B cell (primary cell): ENCODE results near the gene ABCA1. TPM values are rescaled to one million over a fixed set of nuclear protein-coding genes. Genes with fewer than 3 reads are reported as not detected.

Experiments
- ATAC-seq: fragments of 200-7000 bp; cut with Tn5 transposase; one replicate; pipeline ENCODE4 v1.10.0; 2021; ENCODE audit warnings: low read depth, mild to moderate bottlenecking, moderate number of reproducible peaks, moderate library complexity
- CTCF ChIA-PET: fragments of 350-600 bp; sonication (Branson Sonifier 250); formaldehyde crosslinking; loops from one replicate; lab custom pipeline; 2021; ENCODE audit warnings: antibody characterized with exemption, inconsistent platforms; lab: Charles Lee
- POLR2A ChIA-PET: fragments of 350-600 bp; sonication (Branson Sonifier 250); formaldehyde crosslinking; loops from one replicate; lab custom pipeline; 2021; ENCODE audit warnings: antibody characterized with exemption; lab: Charles Lee
- DNase-seq: peaks from one replicate; pipeline ENCODE4 v3.0.0; 2013
- H2AFZ ChIP-seq: 2 replicates; pipeline ENCODE4 v1.6.1; 2012; ENCODE audit warnings: mild to moderate bottlenecking, low read depth, low read length; ENCODE audit not compliant: insufficient read depth, poor library complexity, severe bottlenecking
- H3K27ac ChIP-seq, 2 donors: 1 replicate in 1 of 2; 2 replicates in 1 of 2; pipeline ENCODE4 v1.5.1; 2012 to 2013; ENCODE audit warnings: low read length in 2 of 2, mild to moderate bottlenecking in 2 of 2, moderate library complexity in 1 of 2
- H3K27me3 ChIP-seq, 4 experiments: fragments of 200-600 bp in 1 of 4; sonication (generic) in 1 of 4; replicated peaks in 1 of 4; 1 replicate in 2 of 4; 2 replicates in 2 of 4; pipeline versions ENCODE4 v1.6.1 to v1.7.0; 2013 to 2016; ENCODE audit warnings: low read length in 3 of 4, mild to moderate bottlenecking in 2 of 4, mixed read lengths in 1 of 4, moderate library complexity in 1 of 4; ENCODE audit not compliant: insufficient read depth in 4 of 4, control insufficient read depth in 3 of 4; ENCODE audit errors: control extremely low read depth in 1 of 4
- H3K36me3 ChIP-seq, 2 experiments: replicated peaks in 1 of 2; 1 replicate in 1 of 2; 2 replicates in 1 of 2; pipeline versions ENCODE4 v1.6.1 to v1.7.1; 2013; ENCODE audit warnings: low read length in 1 of 2; ENCODE audit not compliant: insufficient read depth in 2 of 2, control insufficient read depth in 1 of 2; ENCODE audit errors: control extremely low read depth in 1 of 2, extremely low read depth in 1 of 2
- H3K4me1 ChIP-seq, 2 donors: fragments of 200-600 bp in 1 of 2; sonication (generic) in 1 of 2; 1 replicate in 1 of 2; 2 replicates in 1 of 2; pipeline versions ENCODE4 v1.5.1 to v1.6.1; 2013 to 2017; ENCODE audit warnings: low read length in 2 of 2; ENCODE audit not compliant: control insufficient read depth in 2 of 2, insufficient read depth in 2 of 2
- H3K4me2 ChIP-seq: replicated peaks from 2 replicates; pipeline ENCODE3; 2012; ENCODE audit warnings: mild to moderate bottlenecking, low read depth, low read length; ENCODE audit not compliant: poor library complexity, severe bottlenecking
- H3K4me3 ChIP-seq, 5 experiments: fragments of 200-600 bp in 1 of 5; sonication (generic) in 1 of 5; 1 replicate in 3 of 5; 2 replicates in 2 of 5; pipeline versions ENCODE4 v1.5.1 to v1.7.0; 2011 to 2016; ENCODE audit warnings: low read length in 4 of 5, mild to moderate bottlenecking in 4 of 5, low read depth in 2 of 5, control low read depth in 1 of 5, moderate library complexity in 1 of 5; ENCODE audit not compliant: insufficient read depth in 1 of 5; ENCODE audit errors: control extremely low read depth in 1 of 5, extremely low read depth in 1 of 5
- H3K79me2 ChIP-seq: fragments of 200-600 bp; sonication (generic); one replicate; pipeline ENCODE4 v1.6.0; 2016; ENCODE audit warnings: low read length; ENCODE audit not compliant: control insufficient read depth, insufficient read depth
- H3K9ac ChIP-seq: fragments of 200-600 bp; sonication (generic); 2 replicates; pipeline ENCODE4 v1.6.1; 2017; ENCODE audit warnings: mild to moderate bottlenecking, low read length, moderate library complexity
- H3K9me3 ChIP-seq, 3 donors: one replicate each; pipeline versions ENCODE4 v1.6.1 to v1.7.1; 2013; ENCODE audit warnings: low read length in 2 of 3; ENCODE audit not compliant: control insufficient read depth in 2 of 3, insufficient read depth in 1 of 3; ENCODE audit errors: control extremely low read depth in 1 of 3
- H4K20me1 ChIP-seq: 2 replicates; pipeline ENCODE4 v1.6.0; 2012; ENCODE audit warnings: mild to moderate bottlenecking, low read length; ENCODE audit not compliant: insufficient read depth, control insufficient read depth, poor library complexity, severe bottlenecking
- H3K27ac Mint-ChIP-seq: one replicate; pipeline ENCODE4 v1.8.0; 2021; ENCODE audit warnings: mixed read lengths
- H3K27me3 Mint-ChIP-seq: one replicate; pipeline ENCODE4 v1.8.0; 2021; ENCODE audit warnings: mixed read lengths
- H3K4me1 Mint-ChIP-seq: one replicate; pipeline ENCODE4 v1.8.0; 2021; ENCODE audit warnings: mixed read lengths
- H3K4me3 Mint-ChIP-seq: one replicate; pipeline ENCODE4 v1.8.0; 2021; ENCODE audit warnings: mixed read lengths
- H3K9me3 Mint-ChIP-seq: one replicate; pipeline ENCODE4 v1.8.0; 2022; ENCODE audit warnings: mixed read lengths; ENCODE audit not compliant: insufficient read depth
- EZH2 ChIP-seq: IDR thresholded peaks from 2 replicates; pipeline ENCODE4 v1.6.1; 2012; ENCODE audit warnings: borderline replicate concordance, low read depth, mild to moderate bottlenecking, moderate library complexity, low read length; ENCODE audit not compliant: insufficient read depth, poor library complexity, severe bottlenecking
- WGBS: methylation state at CpG from one replicate; pipeline ENCODE4 v1.1.5; 2013; ENCODE audit warnings: missing lambda C conversion rate; ENCODE audit not compliant: insufficient coverage; 5-methylcytosine and 5-hydroxymethylcytosine counted together
- intact Hi-C: fragments of 100-400 bp; cut with micrococcal nuclease; formaldehyde crosslinking; loops from one replicate; pipeline ENCODE4 v1.10.0; 2022
- polyA plus RNA-seq: library from polyadenylated mRNA; depleted of rRNA; stranded (reverse); fragments of >200 nt; gene quantifications from 2 replicates; pipeline ENCODE4 v1.2.3, GENCODE V29; 2012
- total RNA-seq, 2 donors: library from RNA; stranded (reverse); fragments of 120-200 nt in 1 of 2; gene quantifications; 1 replicate in 1 of 2; 2 replicates in 1 of 2; pipeline versions ENCODE4 v1.2.3 to v1.2.4, GENCODE V29; 2013 to 2022
- TF ChIP-seq, protein P1 (sequence below): fragments of 200-600 bp; IDR thresholded peaks from one replicate; pipeline ENCODE4 v1.8.0; 2022; ENCODE audit warnings: antibody characterized with exemption, mild to moderate bottlenecking

Gene ABCA1
- total and polyA plus RNA-seq, 2 donors (not counting 1 experiment from before 2014, with no cell fraction given) = 5.2 to 24.0 TPM

DNA sequence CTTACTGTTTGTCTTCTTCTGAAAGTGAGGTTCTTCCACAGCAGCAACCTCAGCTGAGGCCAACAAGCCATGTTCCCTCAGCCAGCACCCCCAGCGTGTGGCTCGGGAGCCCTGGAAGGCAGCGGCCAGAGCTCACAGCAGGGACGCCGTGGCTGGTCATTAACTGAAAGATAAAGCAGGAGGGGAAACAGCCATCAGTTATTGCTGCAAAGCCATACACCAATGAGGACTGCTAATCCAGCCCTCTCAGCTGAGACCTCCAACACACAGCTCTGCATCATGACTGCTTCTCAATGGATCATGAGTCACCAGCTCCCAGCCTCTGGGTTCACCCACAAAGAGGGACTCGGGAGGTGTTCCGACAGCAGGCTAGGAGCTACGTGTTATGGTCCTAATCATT, 24.3 kb downstream of the ABCA1 start:
- POLR2A ChIA-PET = no interaction called here
- no peak overlapping the region for H3K9ac ChIP-seq
- no peaks in the 10 kb centered on the region for H3K27me3 Mint-ChIP-seq

DNA sequence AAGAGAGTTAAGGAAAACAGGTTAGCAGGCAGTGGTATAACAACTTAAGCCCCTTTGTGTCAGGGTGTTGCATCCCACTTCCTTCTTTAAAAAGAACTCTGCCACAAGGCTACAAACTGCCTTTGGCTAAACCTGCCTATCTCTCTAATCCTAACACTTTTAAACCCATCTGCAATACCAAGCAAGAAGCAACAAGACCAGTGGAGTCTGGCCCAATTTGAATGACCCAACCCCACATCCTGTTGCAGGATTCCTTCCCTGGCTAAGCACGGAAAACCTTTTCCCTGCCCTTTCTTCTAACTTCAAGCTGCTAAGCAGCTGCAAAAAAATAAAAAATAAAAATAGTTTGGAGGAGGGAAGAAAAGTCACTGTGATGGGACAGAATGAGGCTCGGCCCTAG, 27.1 kb downstream of the ABCA1 start:
- ChIA-PET CTCF (interaction anchor here (1.1 to 2.3 kb wide), 4 partner anchors 26 to 515 kb away, joined by 3 to 8 read pairs (median 4); no protein-coding TSS in a partner anchor), POLR2A (no interaction called here)
- Mint-ChIP-seq H3K4me1 (peaks cover 10% of the 10 kb centered on the region), H3K9me3 (no peaks in the 10 kb centered on the region), H3K4me3 (no peak overlapping the region), H3K27ac (no peak overlapping the region), H3K27me3 (no peaks in the 10 kb centered on the region)
- Histone ChIP-seq H3K36me3 (peaks cover 0 to 42% of the 10 kb centered on the region in 2 experiments), H3K4me1 (no peaks in the 10 kb centered on the region), H3K4me2 (no peak overlapping the region), H3K4me3 (no peak overlapping the region), H3K27me3 (no peaks in the 10 kb centered on the region), H3K79me2 (peaks cover 44% of the 10 kb centered on the region), H4K20me1 (peaks cover 60% of the 10 kb centered on the region), H3K27ac (no peak overlapping the region), H3K9me3 (no peaks in the 10 kb centered on the region), H3K9ac (no peak overlapping the region), H2AFZ (no peak overlapping the region)
- TF ChIP-seq, protein P1, sequence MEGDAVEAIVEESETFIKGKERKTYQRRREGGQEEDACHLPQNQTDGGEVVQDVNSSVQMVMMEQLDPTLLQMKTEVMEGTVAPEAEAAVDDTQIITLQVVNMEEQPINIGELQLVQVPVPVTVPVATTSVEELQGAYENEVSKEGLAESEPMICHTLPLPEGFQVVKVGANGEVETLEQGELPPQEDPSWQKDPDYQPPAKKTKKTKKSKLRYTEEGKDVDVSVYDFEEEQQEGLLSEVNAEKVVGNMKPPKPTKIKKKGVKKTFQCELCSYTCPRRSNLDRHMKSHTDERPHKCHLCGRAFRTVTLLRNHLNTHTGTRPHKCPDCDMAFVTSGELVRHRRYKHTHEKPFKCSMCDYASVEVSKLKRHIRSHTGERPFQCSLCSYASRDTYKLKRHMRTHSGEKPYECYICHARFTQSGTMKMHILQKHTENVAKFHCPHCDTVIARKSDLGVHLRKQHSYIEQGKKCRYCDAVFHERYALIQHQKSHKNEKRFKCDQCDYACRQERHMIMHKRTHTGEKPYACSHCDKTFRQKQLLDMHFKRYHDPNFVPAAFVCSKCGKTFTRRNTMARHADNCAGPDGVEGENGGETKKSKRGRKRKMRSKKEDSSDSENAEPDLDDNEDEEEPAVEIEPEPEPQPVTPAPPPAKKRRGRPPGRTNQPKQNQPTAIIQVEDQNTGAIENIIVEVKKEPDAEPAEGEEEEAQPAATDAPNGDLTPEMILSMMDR = no peak
- TF ChIP-seq EZH2 = no peak
- no CpG with 5 or more reads among the region's 2 CpGs for WGBS
- no peak for ATAC-seq
- DNase-seq = no peak
- intact Hi-C loops = no loop called here

More for the DNA sequence above, 24.3 kb downstream of the ABCA1 start:
- no peak for ATAC-seq
- H3K27ac Mint-ChIP-seq = no peak overlapping the region
- peaks cover 0 to 41% of the 10 kb centered on the region in 2 experiments for H3K36me3 ChIP-seq
- no peak overlapping the region for H3K4me3 Mint-ChIP-seq
- CTCF ChIA-PET = interaction anchor here (0.9 to 1.3 kb wide), 3 partner anchors 18 to 40 kb away, joined by 3 to 4 read pairs (median 3); no protein-coding TSS in a partner anchor
- H2AFZ ChIP-seq = no peak overlapping the region
- H3K4me1 ChIP-seq = peaks cover under 1 to 2% of the 10 kb centered on the region in 2 donors
- peaks cover 77% of the 10 kb centered on the region for H4K20me1 ChIP-seq
- H3K4me3 ChIP-seq = no peak overlapping the region
- H3K79me2 ChIP-seq = peaks cover 65% of the 10 kb centered on the region
- no peak overlapping the region for H3K4me2 ChIP-seq
- no peak for DNase-seq
- WGBS = 96% methylated on average over 3 of the region's 8 CpGs
- no peaks in the 10 kb centered on the region for H3K9me3 Mint-ChIP-seq
- peaks cover 26% of the 10 kb centered on the region for H3K4me1 Mint-ChIP-seq
- TF ChIP-seq EZH2 = no peak
- TF ChIP-seq, protein P1 = no peak
- H3K9me3 ChIP-seq = no peaks in the 10 kb centered on the region
- intact Hi-C loops = no loop called here
- no peaks in the 10 kb centered on the region for H3K27me3 ChIP-seq
- no peak overlapping the region for H3K27ac ChIP-seq
